ENCODE data around the gene EDEM2.
"Not testable (repeated sequence)": the region's sequence is repeated elsewhere in the genome, so short reads cannot be mapped to it uniquely, and the experiment has no call there.

Gene EDEM2

GRCh38 chr20:35087791-35088190, 59.3 kb downstream of the EDEM2 start:
- no peak for DNase-seq (ENCODE audit: low spot score)

GRCh38 chr20:35087355-35087754, 59.8 kb downstream of the EDEM2 start:
- no peak for DNase-seq (ENCODE audit: low spot score)

- no peak for DNase-seq (ENCODE audit: low spot score)
Observed at GRCh38 chr20:35085477-35086225, 61.5 kb downstream of the EDEM2 start.

DNA sequence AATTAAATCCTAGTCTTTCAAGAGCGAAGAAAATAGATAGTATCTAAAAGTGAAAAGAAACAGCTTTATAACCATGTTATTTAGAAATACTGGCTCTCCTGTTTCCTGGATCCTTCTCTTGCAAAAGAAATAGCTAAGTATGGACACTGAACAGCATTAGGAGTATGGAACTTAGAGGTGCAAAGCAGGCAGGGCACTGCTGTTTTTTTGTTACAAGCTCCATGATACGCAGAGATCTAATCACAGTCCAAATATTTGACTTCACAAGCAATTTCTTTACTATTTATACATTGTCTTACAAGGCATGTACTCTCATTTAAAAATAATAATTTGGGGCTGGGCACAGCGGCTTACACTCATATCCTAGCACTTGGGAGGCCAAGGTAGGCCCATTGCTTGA, 62.1 kb downstream of the EDEM2 start:
- DNase-seq (ENCODE audit: low spot score), result no peak

DNA sequence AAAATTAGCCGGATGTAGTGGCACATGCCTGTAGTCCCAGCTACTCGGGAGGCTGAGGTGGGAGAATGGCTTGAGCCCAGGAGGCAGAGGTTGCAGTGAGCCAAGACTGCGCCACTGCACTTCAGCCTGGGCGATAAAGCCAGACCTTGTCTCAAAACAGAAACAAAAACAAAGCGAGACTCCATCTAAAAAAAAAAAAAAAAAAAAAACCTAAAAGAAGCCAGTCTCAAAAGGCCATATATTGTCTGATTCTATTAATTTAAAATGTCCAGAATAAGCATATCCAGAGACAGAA, 66.8 kb downstream of the EDEM2 start:
- DNase-seq (ENCODE audit: low spot score), result not testable (repeated sequence)

DNA sequence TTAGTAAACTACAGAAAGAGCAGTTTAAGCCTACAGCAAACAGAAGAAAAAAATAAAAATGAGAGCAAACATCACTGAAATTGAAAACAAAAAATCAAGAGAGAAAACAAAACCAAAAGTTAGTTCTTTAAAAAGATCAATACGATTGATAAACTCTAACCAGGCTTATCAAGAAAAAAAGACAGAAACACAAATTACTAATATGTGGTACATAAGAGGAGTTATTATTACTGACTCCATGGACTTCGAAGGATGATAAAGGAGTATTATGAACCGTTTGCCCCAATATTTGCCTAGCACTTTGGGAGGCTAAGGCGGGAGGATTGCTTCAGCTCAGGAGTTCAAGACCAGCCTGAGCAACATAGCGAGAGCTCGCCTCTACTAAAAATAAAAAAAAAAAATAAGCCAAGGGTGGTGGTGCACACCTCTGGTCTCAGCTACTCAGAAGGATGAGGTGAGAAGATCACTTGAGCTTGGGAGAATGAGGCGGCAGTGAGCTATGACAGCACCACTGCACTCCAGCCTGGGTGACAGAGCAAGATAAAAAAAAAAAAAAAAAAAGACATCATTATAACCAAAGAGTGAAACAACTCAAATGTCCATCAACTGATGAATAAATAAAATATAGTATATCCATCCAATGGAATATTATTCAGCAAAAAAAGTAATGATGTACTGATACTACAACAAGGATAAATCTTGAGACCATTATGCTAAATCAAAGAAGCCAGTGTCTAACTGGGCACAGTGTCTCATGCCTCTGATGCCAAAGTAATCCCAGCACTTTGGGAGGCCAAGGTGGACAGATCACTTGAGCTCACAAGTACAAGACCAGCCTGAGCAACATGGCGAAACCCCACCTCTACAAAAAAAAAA, 67.4 kb downstream of the EDEM2 start:
- DNase-seq (ENCODE audit: low spot score), result no peak

GRCh38 chr20:35077872-35078271, 69.3 kb downstream of the EDEM2 start:
- no peak for DNase-seq (ENCODE audit: low spot score)

DNA sequence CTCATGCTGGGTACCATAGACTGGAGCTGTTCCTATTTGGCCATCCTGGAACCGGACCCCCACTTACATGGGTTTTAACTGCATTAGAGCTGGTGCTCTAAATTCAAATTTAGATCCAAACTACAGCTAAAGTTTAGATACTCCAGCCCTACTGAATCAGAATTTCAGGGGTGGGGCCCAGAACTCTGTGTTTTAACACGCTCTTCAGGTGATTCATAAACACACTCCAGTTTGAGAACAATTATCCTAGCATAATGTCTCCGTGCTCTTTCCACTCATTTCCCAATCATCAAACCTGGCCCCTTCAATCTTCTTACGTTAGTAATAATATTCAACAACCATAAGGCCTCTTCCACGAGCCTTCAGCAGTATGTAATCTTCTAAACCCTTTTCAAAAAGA, 69.8 kb downstream of the EDEM2 start:
- DNase-seq (ENCODE audit: low spot score), result no peak

- DNase-seq (ENCODE audit: low spot score), result not testable (repeated sequence)
Observed at GRCh38 chr20:35071436-35072153, 75.5 kb downstream of the EDEM2 start.

DNA sequence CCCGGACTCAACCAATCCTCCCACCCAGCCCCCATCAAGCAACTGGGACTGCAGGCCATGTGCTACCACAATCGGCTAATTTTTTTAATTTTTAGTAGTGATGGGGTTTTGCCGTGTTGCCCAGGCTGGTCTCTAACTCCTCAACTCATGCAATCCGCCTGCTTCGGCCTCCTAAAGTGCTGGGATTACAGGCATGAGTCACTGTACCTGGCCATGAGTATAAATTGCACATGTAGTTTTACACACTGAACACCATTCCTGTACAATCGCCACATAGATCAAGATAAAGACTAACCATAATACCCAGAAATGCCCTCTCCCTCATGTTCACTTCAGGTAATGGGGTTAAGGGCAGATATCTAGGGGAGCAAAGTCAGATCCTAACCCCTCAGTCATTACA, 80.9 kb downstream of the EDEM2 start:
- no peak for DNase-seq (ENCODE audit: low spot score)

Data from pons (tissue), 1 donor.